Endothelial cell of umbilical vein (primary cell): Measurements from ENCODE around the gene DNAI2. TPM values are rescaled to one million over a fixed set of nuclear protein-coding genes. Genes with fewer than 3 reads are reported as not detected.

Experiments used
- BruUV-seq: library from RNA; stranded (reverse); fragments of 400-500 nt; replicated peaks from 2 replicates; lab custom pipeline; 2021; lab: Mats Ljungman, UMichigan
- CTCF ChIA-PET: fragments of 300-600, 350-600 bp; sonication (Branson Sonifier 250); formaldehyde crosslinking; loops from one replicate; lab custom pipeline; 2021; ENCODE audit warnings: antibody characterized with exemption, inconsistent platforms; lab: Charles Lee
- POLR2A ChIA-PET: fragments of 300-600, 350-600 bp; sonication (Branson Sonifier 250); formaldehyde crosslinking; loops from one replicate; lab custom pipeline; 2021; ENCODE audit warnings: antibody characterized with exemption, inconsistent platforms; lab: Charles Lee
- DNase-seq: peaks from one replicate; pipeline ENCODE4 v3.0.0-alpha.2; 2011; ENCODE audit warnings: low read depth, low spot score
- FAIRE-seq: peaks from 2 replicates; lab custom pipeline; 2011; peaks lifted over from hg19 to GRCh38; lab: Jason Lieb, UNC
- H2AFZ ChIP-seq: 2 replicates; pipeline ENCODE4 v1.6.0; 2012; ENCODE audit warnings: low read depth, low read length, control low read depth, inconsistent platforms
- H3K27ac ChIP-seq: 2 replicates; pipeline ENCODE4 v1.5.1; 2011; ENCODE audit warnings: low read depth, mild to moderate bottlenecking, control low read depth, low read length, moderate library complexity; ENCODE audit not compliant: insufficient read depth
- H3K27me3 ChIP-seq, 2 experiments: 2 replicates each; pipeline versions ENCODE4 v1.6.0 to v1.6.1; 2011; ENCODE audit warnings: low read length in 2 of 2, mixed read lengths in 1 of 2; ENCODE audit not compliant: control insufficient read depth in 2 of 2, insufficient read depth in 2 of 2
- H3K36me3 ChIP-seq, 2 experiments: 2 replicates in 1 of 2; 3 replicates in 1 of 2; pipeline ENCODE4 v1.5.1; 2011; ENCODE audit warnings: low read length in 2 of 2, mild to moderate bottlenecking in 1 of 2, moderate library complexity in 1 of 2; ENCODE audit not compliant: control insufficient read depth in 2 of 2, insufficient read depth in 2 of 2; ENCODE audit errors: extremely low read depth in 1 of 2
- H3K4me1 ChIP-seq: 3 replicates; pipeline ENCODE4 v1.5.1; 2011; ENCODE audit warnings: mild to moderate bottlenecking, low read length; ENCODE audit not compliant: control insufficient read depth, insufficient read depth; ENCODE audit errors: extremely low read depth
- H3K4me2 ChIP-seq: 2 replicates; pipeline ENCODE4 v1.6.1; 2011; ENCODE audit warnings: low read length, control low read depth, mixed read lengths; ENCODE audit not compliant: insufficient read depth
- H3K4me3 ChIP-seq, 3 experiments: fragments of 200-600 bp in 1 of 3; sonication (generic), shearing (Covaris generic) in 1 of 3; replicated peaks in 1 of 3; 2 replicates each; pipeline ENCODE4 v1.5.1; 2011 to 2016; ENCODE audit warnings: control low read depth in 3 of 3, low read length in 3 of 3, mild to moderate bottlenecking in 2 of 3, inconsistent platforms in 1 of 3, low read depth in 1 of 3, moderate library complexity in 1 of 3; ENCODE audit not compliant: insufficient read depth in 1 of 3
- H3K79me2 ChIP-seq: 2 replicates; pipeline ENCODE4 v1.6.0; 2012; ENCODE audit warnings: low read length, inconsistent platforms; ENCODE audit not compliant: control insufficient read depth, insufficient read depth
- H3K9ac ChIP-seq: replicated peaks from 2 replicates; pipeline ENCODE3; 2011; ENCODE audit warnings: low read length, control low read depth; ENCODE audit not compliant: insufficient read depth; ENCODE audit errors: extremely low read depth
- H3K9me1 ChIP-seq: replicated peaks from 3 replicates; pipeline ENCODE4 v1.6.0; 2011; ENCODE audit warnings: mild to moderate bottlenecking, low read length; ENCODE audit not compliant: control insufficient read depth, insufficient read depth; ENCODE audit errors: extremely low read depth
- H3K9me3 ChIP-seq: replicated peaks from 2 replicates; pipeline ENCODE4 v1.5.1; 2012; ENCODE audit warnings: low read length, inconsistent platforms; ENCODE audit not compliant: control insufficient read depth, insufficient read depth
- H4K20me1 ChIP-seq: replicated peaks from 2 replicates; pipeline ENCODE3; 2011; ENCODE audit warnings: mild to moderate bottlenecking, low read length; ENCODE audit not compliant: control insufficient read depth, insufficient read depth; ENCODE audit errors: extremely low read depth
- EZH2 ChIP-seq: IDR thresholded peaks from 2 replicates; pipeline ENCODE4 v1.6.1; 2012; ENCODE audit warnings: borderline replicate concordance, low read depth, mild to moderate bottlenecking, moderate library complexity, low read length, inconsistent platforms; ENCODE audit not compliant: severe bottlenecking
- JUN ChIP-seq: IDR thresholded peaks from 2 replicates; pipeline ENCODE4 v1.6.1; 2011; ENCODE audit warnings: borderline replicate concordance, low read depth; ENCODE audit not compliant: insufficient read length, insufficient read depth
- POLR2AphosphoS5 ChIP-seq: IDR thresholded peaks from 2 replicates; pipeline ENCODE4 v1.6.1; 2012; ENCODE audit warnings: low read depth, mild to moderate bottlenecking, control low read depth, low read length, moderate library complexity; ENCODE audit not compliant: insufficient read depth
- dilution Hi-C: fragments of 300-500 bp; cut with MboI; formaldehyde crosslinking; loops from one replicate; pipeline ENCODE4 v1.15.0; 2019; ENCODE audit warnings: low sequenced_read_pairs; ENCODE audit not compliant: extremely low pct_ligation_motif_present
- intact Hi-C: fragments of 100-400 bp; cut with micrococcal nuclease; formaldehyde crosslinking; loops from one replicate; pipeline ENCODE4 v1.10.0; 2022
- polyA plus RNA-seq, 4 experiments: library from polyadenylated mRNA; depleted of rRNA in 3 of 4; stranded (reverse) in 3 of 4; unstranded in 1 of 4; fragments of >200 nt; gene quantifications; 2 replicates each; pipeline versions ENCODE4 v1.2.1 to v1.2.3, GENCODE V29; 2011 to 2012; ENCODE audit warnings: missing spikeins in 1 of 4
- total RNA-seq: library from RNA; stranded (reverse); gene quantifications from 2 replicates; pipeline ENCODE4 v1.2.3, GENCODE V29; 2021
- TF ChIP-seq, protein P1 (sequence below), 2 donors: IDR thresholded peaks; 1 replicate in 1 of 2; 2 replicates in 1 of 2; pipeline ENCODE4 v1.5.1; 2011; ENCODE audit warnings: low read length in 2 of 2, mild to moderate bottlenecking in 2 of 2, moderate library complexity in 2 of 2, control low read depth in 1 of 2, inconsistent platforms in 1 of 2, low read depth in 1 of 2; ENCODE audit not compliant: insufficient read depth in 1 of 2; ENCODE audit errors: extremely low read depth in 1 of 2

Gene DNAI2
- total and polyA plus RNA-seq, 2 donors (not counting 3 experiments of a cell fraction or from before 2014, with no cell fraction given): not detected

- FAIRE-seq: no peak
These were observed 87.4 kb downstream of the DNAI2 start, which contains the start of gene BTBD17 for GRCh38 chr17:74361230-74362068. TSS of gene BTBD17 (minus strand) at chr17:74361868. CDS start at chr17:74361819, 49 bp downstream.

More at GRCh38 chr17:74361230-74362068, 87.4 kb downstream of the DNAI2 start, which contains the start of gene BTBD17:
- H2AFZ ChIP-seq: no peak within 1 kb of the TSS
- peaks cover 7 to 12% of the 10 kb centered on the region in 2 experiments for H3K27me3 ChIP-seq
- no peak within 1 kb of the TSS for H3K27ac ChIP-seq
- no peak within 1 kb of the TSS for H3K4me2 ChIP-seq
- no peaks in the 10 kb centered on the region for H4K20me1 ChIP-seq
- no peaks in the 10 kb centered on the region for H3K9me3 ChIP-seq
- peak; percentile 13 for DNase-seq
- BruUV-seq: no TSS peak
- H3K9ac ChIP-seq: no peak within 1 kb of the TSS
- dilution Hi-C loops (no loop called here), intact Hi-C loops (loop anchor here (1.0 kb wide), 1 partner anchor 60 kb away; no protein-coding TSS in a partner anchor)
- H3K79me2 ChIP-seq: no peaks in the 10 kb centered on the region
- TF ChIP-seq POLR2AphosphoS5 (no peak), EZH2 (no peak), JUN (no peak)
- TF ChIP-seq, protein P1, sequence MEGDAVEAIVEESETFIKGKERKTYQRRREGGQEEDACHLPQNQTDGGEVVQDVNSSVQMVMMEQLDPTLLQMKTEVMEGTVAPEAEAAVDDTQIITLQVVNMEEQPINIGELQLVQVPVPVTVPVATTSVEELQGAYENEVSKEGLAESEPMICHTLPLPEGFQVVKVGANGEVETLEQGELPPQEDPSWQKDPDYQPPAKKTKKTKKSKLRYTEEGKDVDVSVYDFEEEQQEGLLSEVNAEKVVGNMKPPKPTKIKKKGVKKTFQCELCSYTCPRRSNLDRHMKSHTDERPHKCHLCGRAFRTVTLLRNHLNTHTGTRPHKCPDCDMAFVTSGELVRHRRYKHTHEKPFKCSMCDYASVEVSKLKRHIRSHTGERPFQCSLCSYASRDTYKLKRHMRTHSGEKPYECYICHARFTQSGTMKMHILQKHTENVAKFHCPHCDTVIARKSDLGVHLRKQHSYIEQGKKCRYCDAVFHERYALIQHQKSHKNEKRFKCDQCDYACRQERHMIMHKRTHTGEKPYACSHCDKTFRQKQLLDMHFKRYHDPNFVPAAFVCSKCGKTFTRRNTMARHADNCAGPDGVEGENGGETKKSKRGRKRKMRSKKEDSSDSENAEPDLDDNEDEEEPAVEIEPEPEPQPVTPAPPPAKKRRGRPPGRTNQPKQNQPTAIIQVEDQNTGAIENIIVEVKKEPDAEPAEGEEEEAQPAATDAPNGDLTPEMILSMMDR (IDR thresholded peaks at IDR 0.05; ENCODE audit: extremely low read depth in 1 of 2, insufficient read depth in 1 of 2, low read depth in 1 of 2, low read length in 2 of 2): peak; percentile 67 to 76
- no peaks in the 10 kb centered on the region for H3K9me1 ChIP-seq
- H3K36me3 ChIP-seq: no peaks in the 10 kb centered on the region
- CTCF ChIA-PET: interaction anchor here (0.6 to 3.6 kb wide), 14 partner anchors 8 to 152 kb away, joined by 3 to 29 read pairs (median 4); no protein-coding TSS in a partner anchor
- H3K4me1 ChIP-seq: no peaks in the 10 kb centered on the region
- POLR2A ChIA-PET: no interaction called here
- H3K4me3 ChIP-seq: no peak within 1 kb of the TSS
